ENCODE measurements around the gene SYT4. TPM values are rescaled to one million over a fixed set of nuclear protein-coding genes. Genes with fewer than 3 reads are reported as not detected.

SYT4 gene
- polyA plus RNA-seq, 1 donor: 0.38 TPM

DNA sequence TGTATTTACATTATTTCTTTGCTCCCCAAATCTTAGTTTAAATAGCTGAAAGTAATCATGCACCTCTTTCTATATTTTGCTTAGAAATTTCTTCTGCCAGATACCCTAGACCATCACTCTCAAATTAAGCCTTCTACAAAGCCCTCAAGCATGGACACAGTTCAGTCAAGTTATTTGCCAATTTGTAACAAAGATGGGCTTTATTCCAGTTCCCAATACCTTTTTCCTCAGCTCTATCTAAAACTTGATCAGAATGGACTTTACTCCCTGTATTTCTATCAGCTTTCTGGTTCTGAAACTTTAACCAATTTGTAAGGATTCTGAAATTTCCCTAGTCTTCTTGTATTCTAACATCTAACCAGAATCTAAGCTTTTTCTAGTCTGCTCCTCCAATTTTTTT is 56.6 kb downstream of the SYT4 start:
- DNase-seq: no peak

Other genes starting within 250 kb of the SYT4 start
- 0.13 TPM for gene RIT2, start 161.8 kb downstream of the SYT4 start, polyA plus RNA-seq (ENCODE audit: insufficient read length)

Data from left kidney (tissue), 2 donors.